Fibroblast of lung (primary cell): ENCODE measurements around the gene NTN1. TPM values are rescaled to one million over a fixed set of nuclear protein-coding genes. Genes with fewer than 3 reads are reported as not detected.

Source experiments
- DNase-seq, 2 donors: peaks; one replicate each; pipeline versions ENCODE4 v3.0.0 to v3.0.0-alpha.2; 2010; ENCODE audit warnings: low read depth in 2 of 2
- H2AFZ ChIP-seq: 2 replicates; pipeline ENCODE4 v1.5.1; 2012; ENCODE audit warnings: low read length, control low read depth, inconsistent platforms
- H3K27ac ChIP-seq: 2 replicates; pipeline ENCODE4 v1.5.1; 2011; ENCODE audit warnings: low read length, control low read depth; ENCODE audit not compliant: insufficient read depth
- H3K27me3 ChIP-seq: 2 replicates; pipeline ENCODE4 v1.5.1; 2011; ENCODE audit warnings: mild to moderate bottlenecking, low read length; ENCODE audit not compliant: control insufficient read depth, insufficient read depth
- H3K36me3 ChIP-seq: 2 replicates; pipeline ENCODE4 v1.5.1; 2011; ENCODE audit warnings: low read length; ENCODE audit not compliant: control insufficient read depth, insufficient read depth
- H3K4me1 ChIP-seq: 2 replicates; pipeline ENCODE4 v1.5.1; 2011; ENCODE audit warnings: low read length; ENCODE audit not compliant: control insufficient read depth, insufficient read depth; ENCODE audit errors: extremely low read depth
- H3K4me2 ChIP-seq: 2 replicates; pipeline ENCODE4 v1.5.1; 2011; ENCODE audit warnings: low read length, control low read depth; ENCODE audit not compliant: insufficient read depth; ENCODE audit errors: extremely low read depth
- H3K4me3 ChIP-seq, 4 experiments: fragments of 200-600 bp in 1 of 4; sonication (generic) in 1 of 4; replicated peaks in 1 of 4; 2 replicates each; pipeline ENCODE4 v1.5.1; 2011 to 2016; ENCODE audit warnings: low read length in 4 of 4, low read depth in 3 of 4, mild to moderate bottlenecking in 3 of 4, control low read depth in 2 of 4, inconsistent platforms in 1 of 4, mixed read lengths in 1 of 4; ENCODE audit not compliant: insufficient read depth in 1 of 4; ENCODE audit errors: control extremely low read depth in 1 of 4
- H3K79me2 ChIP-seq: 2 replicates; pipeline ENCODE4 v1.5.1; 2012; ENCODE audit warnings: mild to moderate bottlenecking, low read length, inconsistent platforms; ENCODE audit not compliant: control insufficient read depth, insufficient read depth
- H3K9ac ChIP-seq: 2 replicates; pipeline ENCODE4 v1.5.1; 2011; ENCODE audit warnings: mild to moderate bottlenecking, low read length, control low read depth; ENCODE audit not compliant: insufficient read depth
- H3K9me3 ChIP-seq: 2 replicates; pipeline ENCODE4 v1.5.1; 2012; ENCODE audit warnings: low read depth, low read length; ENCODE audit not compliant: control insufficient read depth, insufficient read depth
- H4K20me1 ChIP-seq: 2 replicates; pipeline ENCODE4 v1.5.1; 2011; ENCODE audit warnings: low read length; ENCODE audit not compliant: control insufficient read depth, insufficient read depth; ENCODE audit errors: extremely low read depth
- CTCF ChIP-seq, 2 donors: IDR thresholded peaks in 1 of 2; conservative IDR thresholded peaks in 1 of 2; 1 replicate in 1 of 2; 2 replicates in 1 of 2; pipeline ENCODE4 v1.5.1; 2011 to 2012; ENCODE audit warnings: low read length in 2 of 2, control low read depth in 1 of 2, inconsistent platforms in 1 of 2, low read depth in 1 of 2, mild to moderate bottlenecking in 1 of 2
- EZH2 ChIP-seq: IDR thresholded peaks from 2 replicates; pipeline ENCODE4 v1.5.1; 2012; ENCODE audit warnings: low read length, control low read depth, mild to moderate bottlenecking; ENCODE audit errors: missing control alignments
- polyA plus RNA-seq, 2 donors: library from polyadenylated mRNA; depleted of rRNA in 1 of 2; stranded (reverse) in 1 of 2; unstranded in 1 of 2; fragments of >200 nt; gene quantifications; 2 replicates each; pipeline ENCODE4 v1.2.1, GENCODE V29; 2011 to 2012; ENCODE audit warnings: missing spikeins in 1 of 2
- total RNA-seq: library from RNA; depleted of rRNA; stranded (reverse); fragments of >200 nt; gene quantifications from 2 replicates; pipeline ENCODE4 v1.2.1, GENCODE V29; 2014

NTN1 gene
- total and polyA plus RNA-seq, 2 donors (not counting 1 experiment from before 2014, with no cell fraction given): 0.17 to 3.1 TPM

- Histone ChIP-seq H3K4me1 (no peaks in the 10 kb centered on the region), H3K27me3 (no peaks in the 10 kb centered on the region), H2AFZ (no peak overlapping the region), H3K9me3 (no peaks in the 10 kb centered on the region), H3K9ac (no peak overlapping the region), H3K79me2 (no peaks in the 10 kb centered on the region), H3K27ac (no peak overlapping the region), H3K4me3 (no peak overlapping the region), H3K4me2 (no peak overlapping the region), H3K36me3 (no peaks in the 10 kb centered on the region), H4K20me1 (no peaks in the 10 kb centered on the region)
- no peak for DNase-seq
- TF ChIP-seq CTCF (conservative IDR thresholded peaks at IDR 0.05 in 1 of 2, IDR thresholded peaks at IDR 0.05 in 1 of 2; ENCODE audit: low read depth in 1 of 2, low read length in 2 of 2): no peak
- no peak for TF ChIP-seq EZH2
Observed at GRCh38 chr17:9110501-9110900, 89.2 kb downstream of the NTN1 start.

- no peaks in the 10 kb centered on the region for H3K27me3 ChIP-seq
- H3K9ac ChIP-seq: peak overlapping the region; percentile 50
- H2AFZ ChIP-seq: peak overlapping the region; percentile 46
- H4K20me1 ChIP-seq: no peaks in the 10 kb centered on the region
- peak; percentile 59 to 70 for DNase-seq
- no peaks in the 10 kb centered on the region for H3K9me3 ChIP-seq
- no peaks in the 10 kb centered on the region for H3K79me2 ChIP-seq
- peak overlapping the region; percentile 80 for H3K4me2 ChIP-seq
- H3K27ac ChIP-seq: peak overlapping the region; percentile 32
- H3K36me3 ChIP-seq: no peaks in the 10 kb centered on the region
- TF ChIP-seq CTCF (conservative IDR thresholded peaks at IDR 0.05 in 1 of 2, IDR thresholded peaks at IDR 0.05 in 1 of 2; ENCODE audit: low read depth in 1 of 2, low read length in 2 of 2) (peak; percentile 35 to 44), EZH2 (no peak)
- H3K4me3 ChIP-seq: peak overlapping the region; percentile 37 to 57 (median 46)
- no peaks in the 10 kb centered on the region for H3K4me1 ChIP-seq
Observed at GRCh38 chr17:9115214-9116191, 94.2 kb downstream of the NTN1 start.

GRCh38 chr17:9116311-9116835 is 95.1 kb downstream of the NTN1 start:
- Histone ChIP-seq H3K36me3 (no peaks in the 10 kb centered on the region), H4K20me1 (no peaks in the 10 kb centered on the region), H2AFZ (no peak overlapping the region), H3K4me2 (no peak overlapping the region), H3K27me3 (no peaks in the 10 kb centered on the region), H3K9ac (no peak overlapping the region), H3K27ac (no peak overlapping the region), H3K4me1 (no peaks in the 10 kb centered on the region), H3K79me2 (no peaks in the 10 kb centered on the region), H3K4me3 (no peak overlapping the region), H3K9me3 (no peaks in the 10 kb centered on the region)
- no peak for DNase-seq
- TF ChIP-seq CTCF (conservative IDR thresholded peaks at IDR 0.05 in 1 of 2, IDR thresholded peaks at IDR 0.05 in 1 of 2; ENCODE audit: low read depth in 1 of 2, low read length in 2 of 2): no peak
- TF ChIP-seq EZH2: no peak
